Measurements from ENCODE around the gene PAGE2B.
A peak's percentile ranks its signal among the peaks of the same experiment; 100 is the strongest.
"Not testable (repeated sequence)": the region's sequence is repeated elsewhere in the genome, so short reads cannot be mapped to it uniquely, and the experiment has no call there.

PAGE2B gene, protein sequence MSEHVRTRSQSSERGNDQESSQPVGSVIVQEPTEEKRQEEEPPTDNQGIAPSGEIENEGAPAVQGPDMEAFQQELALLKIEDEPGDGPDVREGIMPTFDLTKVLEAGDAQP

DNA sequence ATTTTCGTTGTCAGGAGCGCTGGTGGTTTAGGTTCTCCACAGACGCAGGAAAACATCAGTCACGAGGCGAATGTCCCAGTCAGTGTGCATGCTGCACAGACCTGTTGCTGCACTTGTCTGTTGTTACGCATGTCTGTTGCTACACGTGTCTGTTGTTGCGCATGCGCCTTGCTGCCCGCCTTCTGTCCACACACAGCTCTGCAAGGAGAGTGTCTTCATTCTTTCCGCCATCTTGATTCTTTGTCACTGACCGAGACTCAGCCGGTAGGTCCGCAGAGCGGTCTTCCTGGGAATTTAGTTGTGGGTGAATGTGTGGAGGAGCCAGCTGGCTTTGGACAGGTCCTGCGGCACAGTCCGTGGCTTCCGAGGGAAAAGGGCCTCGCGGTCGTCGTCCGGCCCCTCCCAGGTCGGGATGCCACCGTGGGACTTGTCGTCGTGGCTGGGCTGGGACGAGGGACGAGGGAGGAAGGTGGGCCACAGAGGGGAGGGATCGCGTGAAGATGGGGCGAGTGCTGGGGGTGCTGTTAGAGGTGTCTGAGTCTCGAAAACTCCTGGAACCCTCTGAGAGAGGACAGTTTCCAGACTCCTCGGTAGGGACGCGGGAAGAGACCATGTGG lies at the start of gene PAGE2B:
TSS of gene PAGE2B (plus strand) at position 180 of the 617 bp plus-strand sequence. CDS start 1,012 bp downstream, outside the sequence.
- Mint-ChIP-seq H3K9me3 (no peaks in the 10 kb centered on the region), H3K36me3 (no peaks in the 10 kb centered on the region), H3K4me1 (no peaks in the 10 kb centered on the region), H3K27ac (no peak within 1 kb of the TSS), H3K4me3 (no peak within 1 kb of the TSS), H3K27me3 (no peaks in the 10 kb centered on the region)
- CTCF ChIA-PET = no interaction called here
- no peak for DNase-seq

DNA sequence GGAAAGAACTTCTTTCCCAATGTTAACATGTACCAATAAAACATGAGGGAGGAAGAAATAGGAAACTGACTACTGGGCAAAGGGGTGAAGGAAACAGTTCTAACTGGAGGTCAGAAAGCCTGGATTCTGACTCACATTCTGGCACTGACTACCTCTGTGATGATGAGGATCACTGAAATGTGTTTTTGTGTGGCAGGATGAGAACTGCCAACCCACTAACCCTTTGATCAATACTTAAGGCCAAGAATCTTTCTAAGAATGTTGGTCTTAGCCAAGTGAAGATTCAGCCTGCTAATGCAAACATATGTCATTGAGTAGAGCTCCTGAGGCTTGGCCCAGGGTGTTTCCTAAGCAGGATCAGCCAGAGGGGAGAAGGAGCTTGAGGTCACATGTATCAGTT lies 48.7 kb upstream of the PAGE2B start:
- Mint-ChIP-seq H3K9me3 (no peaks in the 10 kb centered on the region), H3K4me1 (no peaks in the 10 kb centered on the region), H3K36me3 (no peaks in the 10 kb centered on the region), H3K4me3 (no peak overlapping the region), H3K27ac (no peak overlapping the region), H3K27me3 (no peaks in the 10 kb centered on the region)
- DNase-seq = no peak
- CTCF ChIA-PET = no interaction called here

GRCh38 chrX:55026840-55027239 lies 48.0 kb upstream of the PAGE2B start:
- no peak for DNase-seq
- Mint-ChIP-seq H3K4me3 (no peak overlapping the region), H3K9me3 (no peaks in the 10 kb centered on the region), H3K4me1 (no peaks in the 10 kb centered on the region), H3K27me3 (no peaks in the 10 kb centered on the region), H3K27ac (no peak overlapping the region), H3K36me3 (no peaks in the 10 kb centered on the region)
- CTCF ChIA-PET = no interaction called here

DNA sequence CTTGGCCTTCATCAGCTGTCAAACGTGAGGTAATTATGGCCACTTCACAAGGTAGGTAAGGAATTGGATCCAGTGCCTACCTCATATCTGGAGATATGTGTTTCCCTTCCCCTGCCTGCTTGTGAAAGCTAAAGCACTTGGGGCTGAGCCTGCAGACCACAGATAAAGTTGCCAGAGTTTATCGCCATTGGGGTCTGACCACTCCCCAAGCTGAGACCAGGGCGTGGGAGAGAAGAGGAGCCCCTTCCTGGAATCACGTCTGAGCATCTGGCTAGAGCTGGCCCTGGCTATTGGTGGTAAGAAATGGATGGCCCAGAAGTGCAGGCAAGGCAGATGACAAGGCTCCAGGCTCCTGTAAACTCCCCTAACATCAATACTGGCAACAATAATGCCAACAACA lies 46.8 kb upstream of the PAGE2B start:
- H3K27me3 Mint-ChIP-seq = no peaks in the 10 kb centered on the region
- DNase-seq = no peak
- H3K4me1 Mint-ChIP-seq = no peaks in the 10 kb centered on the region
- no peak overlapping the region for H3K27ac Mint-ChIP-seq
- H3K4me3 Mint-ChIP-seq = no peak overlapping the region
- no peaks in the 10 kb centered on the region for H3K9me3 Mint-ChIP-seq
- H3K36me3 Mint-ChIP-seq = no peaks in the 10 kb centered on the region
- CTCF ChIA-PET = no interaction called here

GRCh38 chrX:55028611-55029010 lies 46.2 kb upstream of the PAGE2B start:
- no peaks in the 10 kb centered on the region for H3K4me1 Mint-ChIP-seq
- no peak overlapping the region for H3K27ac Mint-ChIP-seq
- DNase-seq = no peak
- no peaks in the 10 kb centered on the region for H3K36me3 Mint-ChIP-seq
- H3K9me3 Mint-ChIP-seq = no peaks in the 10 kb centered on the region
- no peaks in the 10 kb centered on the region for H3K27me3 Mint-ChIP-seq
- no peak overlapping the region for H3K4me3 Mint-ChIP-seq
- CTCF ChIA-PET = no interaction called here

DNA sequence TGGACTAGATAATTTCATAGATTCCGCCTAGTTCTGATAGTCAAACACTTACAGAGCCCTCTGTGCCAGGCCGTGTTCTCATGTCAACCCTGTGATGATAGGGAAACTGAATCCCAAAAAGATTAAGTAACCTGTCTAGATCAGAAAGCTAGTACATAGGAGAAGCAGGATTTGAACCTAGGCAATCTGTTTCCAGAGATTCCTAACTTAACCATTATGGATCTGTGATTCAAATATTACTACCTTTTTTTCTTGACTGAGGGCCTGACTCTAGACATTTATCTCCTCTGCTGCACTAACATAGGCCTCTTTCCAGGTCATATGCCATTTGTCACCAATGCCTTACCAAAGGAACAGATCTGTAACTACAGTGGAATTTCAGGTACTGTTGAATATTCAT lies 45.5 kb upstream of the PAGE2B start:
- no peaks in the 10 kb centered on the region for H3K27me3 Mint-ChIP-seq
- no peak overlapping the region for H3K27ac Mint-ChIP-seq
- no peaks in the 10 kb centered on the region for H3K36me3 Mint-ChIP-seq
- no peaks in the 10 kb centered on the region for H3K4me1 Mint-ChIP-seq
- no peak for DNase-seq
- no peaks in the 10 kb centered on the region for H3K9me3 Mint-ChIP-seq
- CTCF ChIA-PET = no interaction called here
- H3K4me3 Mint-ChIP-seq = no peak overlapping the region

GRCh38 chrX:55030271-55031205 lies 44.3 kb upstream of the PAGE2B start, which contains the start of gene ALAS2:
Gene ALAS2, minus strand, starts transcription at chrX:55030977. Its CDS starts 4,977 bp downstream, at chrX:55026000.
- CTCF ChIA-PET = no interaction called here

DNA sequence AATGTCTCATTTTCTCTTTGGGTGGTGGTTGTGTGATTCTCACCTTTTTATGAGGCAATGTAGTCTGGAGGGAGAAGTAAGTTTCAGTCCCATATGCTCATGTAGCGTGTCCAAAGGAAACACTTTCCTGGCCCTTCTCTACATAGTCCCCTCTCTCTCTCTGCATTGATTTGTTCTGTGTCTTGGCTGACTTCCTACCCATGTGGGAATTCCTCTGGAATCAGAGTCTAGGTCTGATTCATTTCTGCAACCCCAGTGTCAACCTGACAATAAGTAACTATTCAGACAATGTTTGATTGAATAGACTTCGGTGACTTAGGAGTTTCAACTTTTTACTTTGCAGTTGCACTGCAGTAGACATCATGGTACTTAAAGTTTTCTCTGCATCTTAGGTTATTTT lies 41.4 kb upstream of the PAGE2B start:
- DNase-seq = no peak
- no peak overlapping the region for H3K4me3 Mint-ChIP-seq
- no peaks in the 10 kb centered on the region for H3K4me1 Mint-ChIP-seq
- CTCF ChIA-PET = no interaction called here
- H3K27me3 Mint-ChIP-seq = no peaks in the 10 kb centered on the region
- no peaks in the 10 kb centered on the region for H3K36me3 Mint-ChIP-seq
- no peak overlapping the region for H3K27ac Mint-ChIP-seq
- H3K9me3 Mint-ChIP-seq = no peaks in the 10 kb centered on the region

More at GRCh38 chrX:55030271-55031205, 44.3 kb upstream of the PAGE2B start, which contains the start of gene ALAS2:
- no peak for DNase-seq
- Mint-ChIP-seq H3K36me3 (no peaks in the 10 kb centered on the region), H3K27ac (no peak within 1 kb of the TSS), H3K4me1 (no peaks in the 10 kb centered on the region), H3K4me3 (no peak within 1 kb of the TSS), H3K27me3 (no peaks in the 10 kb centered on the region), H3K9me3 (no peaks in the 10 kb centered on the region)

GRCh38 chrX:55039471-55039870 lies 35.4 kb upstream of the PAGE2B start:
- Mint-ChIP-seq H3K4me3 (no peak overlapping the region), H3K9me3 (no peaks in the 10 kb centered on the region), H3K27ac (no peak overlapping the region), H3K36me3 (no peaks in the 10 kb centered on the region), H3K27me3 (no peaks in the 10 kb centered on the region), H3K4me1 (no peaks in the 10 kb centered on the region)
- DNase-seq = no peak
- CTCF ChIA-PET = no interaction called here

DNA sequence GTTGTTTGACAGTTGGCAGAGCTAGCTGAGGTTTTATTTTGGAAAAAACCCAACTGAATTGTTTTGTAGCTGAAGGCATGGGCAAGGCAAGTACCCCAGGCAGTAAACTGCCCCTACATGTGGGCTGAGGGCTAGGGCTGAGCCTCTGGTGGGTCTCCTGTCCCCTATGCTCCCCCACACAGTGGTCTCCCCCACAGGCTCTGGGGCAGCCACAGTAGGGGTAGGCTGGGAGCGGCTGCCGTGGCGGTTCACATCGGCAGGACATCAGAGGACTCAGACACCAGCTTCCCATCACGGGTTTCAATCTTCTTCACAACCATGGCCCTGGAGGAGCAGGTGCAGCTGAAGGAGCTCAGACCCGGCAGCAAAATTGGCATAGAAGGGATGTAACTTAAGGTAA lies 33.3 kb upstream of the PAGE2B start:
- Mint-ChIP-seq H3K27ac (no peak overlapping the region), H3K4me1 (no peaks in the 10 kb centered on the region), H3K36me3 (no peaks in the 10 kb centered on the region), H3K27me3 (no peaks in the 10 kb centered on the region), H3K4me3 (no peak overlapping the region), H3K9me3 (no peaks in the 10 kb centered on the region)
- CTCF ChIA-PET = no interaction called here
- DNase-seq = no peak

DNA sequence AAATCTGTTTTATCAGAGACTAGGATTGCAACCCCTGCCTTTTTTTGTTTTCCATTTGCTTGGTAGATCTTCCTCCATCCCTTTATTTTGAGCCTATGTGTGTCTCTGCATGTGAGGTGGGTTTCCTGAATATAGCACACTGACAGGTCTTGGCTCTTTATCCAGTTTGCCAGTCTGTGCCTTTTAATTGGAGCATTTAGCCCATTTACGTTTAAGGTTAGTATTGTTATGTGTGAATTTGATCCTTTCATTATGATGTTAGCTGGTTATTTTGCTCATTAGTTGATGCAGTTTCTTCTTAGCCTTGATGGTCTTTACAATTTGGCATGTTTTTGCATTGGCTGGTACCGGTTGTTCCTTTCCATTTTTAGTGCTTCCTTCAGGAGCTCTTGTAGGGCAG lies 24.2 kb upstream of the PAGE2B start:
- H3K27ac Mint-ChIP-seq, DNase-seq, H3K27me3 Mint-ChIP-seq, H3K4me3 Mint-ChIP-seq, CTCF ChIA-PET, H3K36me3 Mint-ChIP-seq, H3K4me1 Mint-ChIP-seq, H3K9me3 Mint-ChIP-seq: not testable (repeated sequence)

- H3K36me3 Mint-ChIP-seq = no peaks in the 10 kb centered on the region
- peaks cover 19% of the 10 kb centered on the region for H3K4me1 Mint-ChIP-seq
- H3K27me3 Mint-ChIP-seq = no peaks in the 10 kb centered on the region
- H3K27ac Mint-ChIP-seq = no peak overlapping the region
- peak; percentile 29 for DNase-seq
- CTCF ChIA-PET = interaction anchor here (0.7 to 1.4 kb wide), 5 partner anchors 12 to 416 kb away, joined by 3 to 13 read pairs (median 3); partner anchors contain the start of gene APEX2
- no peaks in the 10 kb centered on the region for H3K9me3 Mint-ChIP-seq
- no peak overlapping the region for H3K4me3 Mint-ChIP-seq
Observed at GRCh38 chrX:55056820-55057674, 17.8 kb upstream of the PAGE2B start.

GRCh38 chrX:55057675-55058249 lies 17.1 kb upstream of the PAGE2B start:
- Mint-ChIP-seq H3K36me3 (no peaks in the 10 kb centered on the region), H3K4me1 (peaks cover 19% of the 10 kb centered on the region), H3K27me3 (no peaks in the 10 kb centered on the region), H3K9me3 (no peaks in the 10 kb centered on the region), H3K4me3 (no peak overlapping the region), H3K27ac (no peak overlapping the region)
- CTCF ChIA-PET = interaction anchor here (0.7 to 1.4 kb wide), 5 partner anchors 13 to 417 kb away, joined by 3 to 13 read pairs (median 3); partner anchors contain the start of gene APEX2
- peak; percentile 34 for DNase-seq

- CTCF ChIA-PET, H3K4me1 Mint-ChIP-seq, H3K4me3 Mint-ChIP-seq, H3K9me3 Mint-ChIP-seq, H3K36me3 Mint-ChIP-seq, H3K27me3 Mint-ChIP-seq, H3K27ac Mint-ChIP-seq, DNase-seq: not testable (repeated sequence)
Observed at GRCh38 chrX:55067180-55067579, 7.7 kb upstream of the PAGE2B start.

Data from activated naive CD4-positive, alpha-beta T cell treated with anti-CD3 and anti-CD28 coated beads, Interleukin-2, amount 10 ng/mL, durations not matched to agents 7 days and 5 days (primary cell).